DOHH2 (cell line): ENCODE data around the gene LYRM4.

Experiments
- H3F3A ChIP-seq: fragments of 200-600 bp; sonication (generic), shearing (Covaris generic); 2 replicates; pipeline ENCODE4 v1.6.0; 2016; ENCODE audit warnings: antibody characterized with exemption, mild to moderate bottlenecking; ENCODE audit not compliant: control insufficient read depth, insufficient read depth
- H3K27ac ChIP-seq: fragments of 200-600 bp; sonication (generic); 2 replicates; pipeline ENCODE4 v1.5.1; 2014; ENCODE audit warnings: low read depth, mild to moderate bottlenecking, low read length, moderate library complexity
- H3K27me3 ChIP-seq: fragments of 200-600 bp; sonication (generic); 2 replicates; pipeline ENCODE4 v1.6.1; 2014; ENCODE audit warnings: mild to moderate bottlenecking, low read length, mixed read lengths; ENCODE audit not compliant: control insufficient read depth
- H3K36me3 ChIP-seq: fragments of 200-600 bp; sonication (generic); 2 replicates; pipeline ENCODE4 v1.6.1; 2014; ENCODE audit warnings: mild to moderate bottlenecking, low read length, moderate library complexity, mixed read lengths; ENCODE audit not compliant: control insufficient read depth
- H3K4me1 ChIP-seq: fragments of 200-600 bp; sonication (generic); 2 replicates; pipeline ENCODE4 v1.6.1; 2014; ENCODE audit warnings: mild to moderate bottlenecking, low read length, mixed read lengths; ENCODE audit not compliant: control insufficient read depth
- H3K4me2 ChIP-seq: fragments of 200-600 bp; sonication (generic); 2 replicates; pipeline ENCODE4 v1.6.0; 2014; ENCODE audit warnings: mild to moderate bottlenecking, low read length, moderate library complexity
- H3K4me3 ChIP-seq: fragments of 200-600 bp; sonication (generic); 2 replicates; pipeline ENCODE4 v1.5.1; 2014; ENCODE audit warnings: mild to moderate bottlenecking, low read length, mixed read lengths
- H3K79me2 ChIP-seq: fragments of 200-600 bp; sonication (generic); 2 replicates; pipeline ENCODE4 v1.6.1; 2014; ENCODE audit warnings: mild to moderate bottlenecking, low read length, mixed read lengths; ENCODE audit not compliant: control insufficient read depth
- H3K9me2 ChIP-seq: fragments of 200-600 bp; sonication (generic); replicated peaks from 2 replicates; pipeline ENCODE4 v1.6.1; 2014; ENCODE audit warnings: mild to moderate bottlenecking, low read length, mixed read lengths; ENCODE audit not compliant: control insufficient read depth
- H3K9me3 ChIP-seq: fragments of 200-600 bp; sonication (generic); 2 replicates; pipeline ENCODE4 v1.6.1; 2014; ENCODE audit warnings: antibody characterized with exemption, low read length, mixed read lengths; ENCODE audit not compliant: control insufficient read depth, insufficient read depth
- H4K20me1 ChIP-seq: fragments of 200-600 bp; sonication (generic); 2 replicates; pipeline ENCODE4 v1.6.0; 2014; ENCODE audit warnings: low read depth, mild to moderate bottlenecking, antibody characterized with exemption, low read length, moderate library complexity; ENCODE audit not compliant: control insufficient read depth, insufficient read depth
- EZH2phosphoT487 ChIP-seq: fragments of 200-600 bp; sonication (generic); IDR thresholded peaks from 2 replicates; pipeline ENCODE4 v1.6.1; 2017; ENCODE audit warnings: borderline replicate concordance, mild to moderate bottlenecking, antibody characterized with exemption, low read length, moderate library complexity, mixed read lengths
- TF ChIP-seq, protein P1 (sequence below): fragments of 200-600 bp; sonication (generic); IDR thresholded peaks from one replicate; pipeline ENCODE4 v1.5.1; 2014; ENCODE audit warnings: antibody characterized with exemption, mild to moderate bottlenecking, low read depth, low read length; ENCODE audit not compliant: poor library complexity, severe bottlenecking

The LYRM4 gene

DNA sequence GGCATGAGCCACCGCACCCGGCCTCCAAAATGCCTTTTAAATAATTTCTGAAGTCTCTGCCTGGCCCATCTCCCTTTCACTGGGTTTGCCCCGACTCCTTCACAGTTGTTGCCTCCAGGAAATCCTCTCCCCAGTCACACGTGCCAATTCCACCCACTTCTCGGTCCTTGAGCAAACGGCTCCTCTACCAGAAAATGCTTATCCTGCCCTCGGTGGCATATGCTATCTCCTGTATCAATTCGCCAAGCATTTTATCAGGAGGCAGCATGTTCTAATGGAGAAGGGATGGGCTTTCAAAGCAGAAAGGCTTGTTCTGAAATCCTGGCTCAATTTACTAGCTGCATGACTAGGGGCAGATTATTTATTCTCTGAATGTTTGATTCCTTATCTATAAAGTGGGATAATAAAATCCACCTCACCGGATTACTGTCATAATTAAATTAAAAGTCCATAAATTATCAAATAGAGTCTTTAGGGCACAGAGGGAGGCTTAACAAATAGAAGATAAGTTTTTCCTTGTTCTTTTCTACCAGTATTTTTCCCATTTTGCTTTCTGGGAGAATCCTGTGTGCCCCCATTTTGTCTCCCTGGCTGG is 109.3 kb downstream of the LYRM4 start:
- Histone ChIP-seq H3K4me2 (no peak overlapping the region), H3K4me3 (no peak overlapping the region), H3K79me2 (no peaks in the 10 kb centered on the region), H3F3A (no peaks in the 10 kb centered on the region), H3K36me3 (no peaks in the 10 kb centered on the region), H3K4me1 (no peaks in the 10 kb centered on the region), H3K27me3 (no peaks in the 10 kb centered on the region), H4K20me1 (no peaks in the 10 kb centered on the region), H3K9me3 (no peaks in the 10 kb centered on the region), H3K27ac (no peak overlapping the region), H3K9me2 (no peaks in the 10 kb centered on the region)
- TF ChIP-seq, protein P1, sequence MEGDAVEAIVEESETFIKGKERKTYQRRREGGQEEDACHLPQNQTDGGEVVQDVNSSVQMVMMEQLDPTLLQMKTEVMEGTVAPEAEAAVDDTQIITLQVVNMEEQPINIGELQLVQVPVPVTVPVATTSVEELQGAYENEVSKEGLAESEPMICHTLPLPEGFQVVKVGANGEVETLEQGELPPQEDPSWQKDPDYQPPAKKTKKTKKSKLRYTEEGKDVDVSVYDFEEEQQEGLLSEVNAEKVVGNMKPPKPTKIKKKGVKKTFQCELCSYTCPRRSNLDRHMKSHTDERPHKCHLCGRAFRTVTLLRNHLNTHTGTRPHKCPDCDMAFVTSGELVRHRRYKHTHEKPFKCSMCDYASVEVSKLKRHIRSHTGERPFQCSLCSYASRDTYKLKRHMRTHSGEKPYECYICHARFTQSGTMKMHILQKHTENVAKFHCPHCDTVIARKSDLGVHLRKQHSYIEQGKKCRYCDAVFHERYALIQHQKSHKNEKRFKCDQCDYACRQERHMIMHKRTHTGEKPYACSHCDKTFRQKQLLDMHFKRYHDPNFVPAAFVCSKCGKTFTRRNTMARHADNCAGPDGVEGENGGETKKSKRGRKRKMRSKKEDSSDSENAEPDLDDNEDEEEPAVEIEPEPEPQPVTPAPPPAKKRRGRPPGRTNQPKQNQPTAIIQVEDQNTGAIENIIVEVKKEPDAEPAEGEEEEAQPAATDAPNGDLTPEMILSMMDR, result no peak
- no peak for TF ChIP-seq EZH2phosphoT487

DNA sequence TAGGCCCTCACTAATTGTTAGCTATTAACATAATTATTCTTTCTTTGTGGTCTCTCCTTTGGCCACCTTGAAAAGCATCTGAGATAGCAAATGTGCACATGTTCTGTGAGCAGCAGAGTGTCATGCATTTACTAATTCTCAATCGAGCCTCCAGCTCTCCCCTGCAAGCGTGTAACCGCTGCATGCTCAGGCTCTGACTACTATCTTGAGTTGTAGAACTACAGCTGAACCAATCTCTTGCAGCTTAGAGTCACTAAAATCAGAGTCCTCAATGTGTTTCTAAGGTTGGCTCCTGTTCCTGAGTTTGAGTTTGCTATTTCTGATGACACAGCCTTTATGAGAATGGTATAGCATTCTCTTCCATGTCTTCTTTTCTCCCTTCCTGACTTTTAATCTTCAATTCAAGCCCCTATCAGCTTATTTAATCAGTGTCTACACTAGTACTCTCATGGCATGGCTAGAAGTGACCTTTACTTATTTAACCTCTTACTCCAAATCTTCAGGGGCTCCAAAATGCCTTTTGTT is 110.1 kb downstream of the LYRM4 start:
- Histone ChIP-seq H3K27ac (no peak overlapping the region), H3K9me3 (no peaks in the 10 kb centered on the region), H3K36me3 (no peaks in the 10 kb centered on the region), H3K79me2 (no peaks in the 10 kb centered on the region), H3K4me1 (no peaks in the 10 kb centered on the region), H3K4me2 (no peak overlapping the region), H4K20me1 (no peaks in the 10 kb centered on the region), H3K4me3 (no peak overlapping the region), H3K27me3 (no peaks in the 10 kb centered on the region), H3K9me2 (no peaks in the 10 kb centered on the region), H3F3A (no peaks in the 10 kb centered on the region)
- no peak for TF ChIP-seq EZH2phosphoT487
- TF ChIP-seq, protein P1, result no peak

DNA sequence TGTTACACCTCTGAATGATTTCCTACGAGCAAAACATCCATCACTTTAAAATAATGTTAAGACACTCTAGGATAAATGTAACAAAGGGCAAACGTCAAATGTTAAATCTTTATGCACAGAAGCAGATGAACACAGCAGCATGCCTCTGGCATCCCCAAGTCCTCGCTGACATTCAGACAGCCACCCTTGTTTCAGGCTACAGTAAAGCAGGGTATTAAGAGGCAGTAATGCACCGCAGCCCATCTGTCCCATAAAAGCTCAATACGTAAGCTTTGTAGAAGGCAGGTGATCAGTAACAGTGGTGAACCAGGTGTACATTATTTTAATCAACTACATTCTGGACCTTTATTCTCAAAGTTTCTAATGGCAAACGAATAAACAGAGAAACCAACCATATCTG is 110.9 kb downstream of the LYRM4 start:
- Histone ChIP-seq H3K36me3 (no peaks in the 10 kb centered on the region), H3K4me1 (no peaks in the 10 kb centered on the region), H3K4me2 (no peak overlapping the region), H3K9me3 (no peaks in the 10 kb centered on the region), H3K9me2 (no peaks in the 10 kb centered on the region), H4K20me1 (no peaks in the 10 kb centered on the region), H3K4me3 (no peak overlapping the region), H3K79me2 (no peaks in the 10 kb centered on the region), H3K27me3 (no peaks in the 10 kb centered on the region), H3F3A (no peaks in the 10 kb centered on the region), H3K27ac (no peak overlapping the region)
- no peak for TF ChIP-seq EZH2phosphoT487
- TF ChIP-seq, protein P1, result no peak
